A549 treated with GW870086 at 1 μM for 4 hours (cell line): ENCODE measurements around the gene KRT73. TPM values are rescaled to one million over a fixed set of nuclear protein-coding genes. Genes with fewer than 3 reads are reported as not detected.

ENCODE experiments used
- total RNA-seq: library from RNA; stranded (reverse); fragments of 200-300 nt; extraction: Qiagen RNA extraction; gene quantifications from 5 replicates; pipeline ENCODE4 v1.2.3, GENCODE V29; 2022; ENCODE audit warnings: low read depth

KRT73 gene
- total RNA-seq: not detected in 5 replicates

DNA sequence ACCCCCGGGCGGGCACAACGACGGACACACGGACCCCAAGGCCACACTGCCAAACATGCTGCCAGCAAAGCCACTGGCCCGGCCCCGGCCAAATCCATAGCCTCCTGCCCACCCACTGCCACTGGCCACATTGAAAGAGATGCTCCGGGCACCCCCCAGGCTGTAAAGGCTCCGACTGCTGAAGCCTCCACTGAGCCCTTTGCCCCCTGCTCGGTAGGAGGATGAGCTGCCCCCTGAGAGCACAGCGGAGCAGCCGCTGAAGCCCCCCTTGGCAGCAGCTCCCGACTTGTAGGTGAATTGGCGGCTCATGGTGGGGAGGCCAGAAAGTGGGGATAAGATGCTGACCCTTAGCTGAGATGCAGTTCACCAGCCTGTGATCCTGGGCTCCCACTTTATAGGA, at the start of gene KRT73:
KRT73 (minus strand) TSS at position 344 of the 400 bp plus-strand sequence; CDS start at position 309, 35 bp downstream.

DNA sequence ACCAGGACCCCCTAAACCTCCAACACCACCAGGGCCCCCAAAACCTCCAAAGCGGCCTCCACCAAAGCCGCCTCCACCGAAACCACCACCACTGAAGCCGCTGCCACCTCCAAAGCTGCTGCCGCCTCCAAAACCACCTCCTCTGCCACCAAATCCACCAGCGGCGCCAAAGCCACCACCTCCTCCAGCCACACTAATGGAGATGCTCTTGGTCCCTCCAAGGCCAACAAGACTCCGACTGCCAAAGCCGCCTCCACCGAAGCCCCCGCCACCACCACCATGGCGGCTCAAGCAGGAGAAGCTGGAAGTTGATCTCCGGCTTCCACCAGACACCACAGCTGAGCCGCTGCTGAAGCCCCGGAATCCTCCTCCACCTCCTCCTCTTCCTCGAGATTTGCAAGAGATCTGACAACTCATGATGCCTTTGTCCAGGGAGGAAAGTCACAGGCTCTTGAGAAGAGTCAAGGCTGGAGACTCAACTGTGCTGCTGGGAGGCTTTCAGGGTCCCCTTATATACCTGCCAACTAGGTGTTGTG, 33.4 kb upstream of the KRT73 start, which contains the start of gene KRT2:
KRT2 (minus strand) TSS at position 486 of the 536 bp plus-strand sequence; CDS start at position 417, 69 bp downstream.

GRCh38 chr12:52600941-52601481, 17.3 kb downstream of the KRT73 start, which contains the start of gene KRT72:
TSS of gene KRT72 (minus strand) at chr12:52601463. CDS start at chr12:52601452, 11 bp downstream.

DNA sequence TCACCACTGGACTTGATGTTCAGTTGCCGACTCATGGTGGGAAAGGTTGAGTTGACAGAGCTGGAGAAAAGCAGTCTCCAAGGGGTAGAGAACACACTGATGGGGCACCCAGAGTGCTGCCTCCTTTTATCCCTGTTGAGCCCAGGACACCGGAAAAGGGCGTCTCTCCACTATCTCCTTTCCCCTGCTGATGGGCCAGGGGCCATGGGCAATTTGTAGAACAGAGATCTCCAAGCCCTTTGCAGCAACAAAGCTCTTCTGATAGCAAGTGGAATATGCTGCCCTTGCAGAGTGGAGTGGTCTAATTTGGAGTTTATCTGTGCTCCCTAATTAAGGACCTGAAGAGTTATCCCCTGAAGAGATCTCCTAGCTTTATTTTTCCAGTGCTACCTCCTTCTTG, 44.6 kb downstream of the KRT73 start, which contains the start of gene KRT74:
KRT74 (minus strand) TSS at position 101 of the 400 bp plus-strand sequence; CDS start at position 35, 66 bp downstream.

Other genes starting within 250 kb of the KRT73 start
- gene KRT84, start 232.9 kb downstream of the KRT73 start, total RNA-seq: not detected in 5 replicates
- gene KRT82, start 212.2 kb downstream of the KRT73 start, total RNA-seq: not detected in 5 replicates
- gene KRT75, start 184.2 kb downstream of the KRT73 start, total RNA-seq: 0.08 to 0.26 TPM (median 0.10 TPM) in 5 replicates
- 0.06 to 0.09 TPM in 2 of 5 replicates, not detected in the others for gene KRT6B, start 166.4 kb downstream of the KRT73 start, total RNA-seq
- gene KRT6C, start 144.8 kb downstream of the KRT73 start, total RNA-seq: not detected in 5 replicates
- gene KRT6A, start 125.3 kb downstream of the KRT73 start, total RNA-seq: 5.6 to 6.8 TPM (median 6.6 TPM) in 5 replicates
- 0.24 to 0.66 TPM (median 0.49 TPM) in 5 replicates for gene KRT5, start 98.2 kb downstream of the KRT73 start, total RNA-seq
- gene KRT71, start 65.4 kb downstream of the KRT73 start, total RNA-seq: not detected in 5 replicates
- gene KRT74, start 44.7 kb downstream of the KRT73 start, total RNA-seq: not detected in 5 replicates
- not detected in 5 replicates for gene KRT72, start 17.1 kb downstream of the KRT73 start, total RNA-seq
- gene KRT2, start 33.7 kb upstream of the KRT73 start, total RNA-seq: not detected in 5 replicates
- gene KRT1, start 61.8 kb upstream of the KRT73 start, total RNA-seq: not detected in 5 replicates
- not detected in 5 replicates for gene KRT77, start 85.0 kb upstream of the KRT73 start, total RNA-seq
- not detected in 5 replicates for gene KRT76, start 158.8 kb upstream of the KRT73 start, total RNA-seq
- gene KRT3, start 177.6 kb upstream of the KRT73 start, total RNA-seq: 0.05 to 0.11 TPM (median 0.07 TPM) in 5 replicates
- 1.9 to 3.9 TPM (median 2.7 TPM) in 5 replicates for gene KRT4, start 195.6 kb upstream of the KRT73 start, total RNA-seq
- 0.09 to 0.20 TPM in 2 of 5 replicates, not detected in the others for gene KRT79, start 215.8 kb upstream of the KRT73 start, total RNA-seq
- 0.06 to 0.25 TPM in 2 of 5 replicates, not detected in the others for gene KRT78, start 230.4 kb upstream of the KRT73 start, total RNA-seq